Measurements from ENCODE around the gene C19orf53.

C19orf53 gene

GRCh38 chr19:13819238-13819637 is 45.0 kb downstream of the C19orf53 start:
- TF ChIP-seq REST (IDR thresholded peaks at IDR 0.05; ENCODE audit: insufficient read depth in 1 of 2, low read depth in 2 of 2, low read length in 2 of 2) (no peak), POLR2AphosphoS5 (IDR thresholded peaks at IDR 0.05; ENCODE audit: low read depth, low read length) (no peak), TAF1 (IDR thresholded peaks at IDR 0.05; ENCODE audit: borderline replicate concordance, insufficient read depth, low read length) (no peak), SIN3A (IDR thresholded peaks at IDR 0.05; ENCODE audit: borderline replicate concordance, insufficient read depth, low read length) (no peak), FOXP2 (optimal IDR thresholded peaks at IDR 0.05; ENCODE audit: borderline replicate concordance, extremely low read depth, extremely low read length, insufficient read depth) (no peak)

- TF ChIP-seq POLR2AphosphoS5 (IDR thresholded peaks at IDR 0.05; ENCODE audit: low read depth, low read length) (no peak), REST (IDR thresholded peaks at IDR 0.05; ENCODE audit: insufficient read depth in 1 of 2, low read depth in 2 of 2, low read length in 2 of 2) (no peak)
These were observed 47.0 kb downstream of the C19orf53 start for GRCh38 chr19:13821292-13821691.

GRCh38 chr19:13823256-13823655 is 49.0 kb downstream of the C19orf53 start:
- no peak for TF ChIP-seq FOXP2 (optimal IDR thresholded peaks at IDR 0.05; ENCODE audit: borderline replicate concordance, extremely low read depth, extremely low read length, insufficient read depth)
- TF ChIP-seq REST (IDR thresholded peaks at IDR 0.05; ENCODE audit: insufficient read depth in 1 of 2, low read depth in 2 of 2, low read length in 2 of 2) = no peak
- TF ChIP-seq TAF1 (IDR thresholded peaks at IDR 0.05; ENCODE audit: borderline replicate concordance, insufficient read depth, low read length) = no peak
- TF ChIP-seq POLR2AphosphoS5 (IDR thresholded peaks at IDR 0.05; ENCODE audit: low read depth, low read length) = no peak
- TF ChIP-seq SIN3A (IDR thresholded peaks at IDR 0.05; ENCODE audit: borderline replicate concordance, insufficient read depth, low read length) = no peak

- TF ChIP-seq SIN3A (IDR thresholded peaks at IDR 0.05; ENCODE audit: borderline replicate concordance, insufficient read depth, low read length) (no peak), TAF1 (IDR thresholded peaks at IDR 0.05; ENCODE audit: borderline replicate concordance, insufficient read depth, low read length) (no peak), POLR2AphosphoS5 (IDR thresholded peaks at IDR 0.05; ENCODE audit: low read depth, low read length) (no peak), REST (IDR thresholded peaks at IDR 0.05; ENCODE audit: insufficient read depth in 1 of 2, low read depth in 2 of 2, low read length in 2 of 2) (no peak), FOXP2 (optimal IDR thresholded peaks at IDR 0.05; ENCODE audit: borderline replicate concordance, extremely low read depth, extremely low read length, insufficient read depth) (no peak)
These were observed 49.6 kb downstream of the C19orf53 start for GRCh38 chr19:13823901-13824300.

GRCh38 chr19:13824703-13825102 is 50.4 kb downstream of the C19orf53 start:
- TF ChIP-seq TAF1 (IDR thresholded peaks at IDR 0.05; ENCODE audit: borderline replicate concordance, insufficient read depth, low read length) = no peak
- TF ChIP-seq REST (IDR thresholded peaks at IDR 0.05; ENCODE audit: insufficient read depth in 1 of 2, low read depth in 2 of 2, low read length in 2 of 2) = no peak
- TF ChIP-seq SIN3A (IDR thresholded peaks at IDR 0.05; ENCODE audit: borderline replicate concordance, insufficient read depth, low read length) = no peak
- no peak for TF ChIP-seq POLR2AphosphoS5 (IDR thresholded peaks at IDR 0.05; ENCODE audit: low read depth, low read length)
- no peak for TF ChIP-seq FOXP2 (optimal IDR thresholded peaks at IDR 0.05; ENCODE audit: borderline replicate concordance, extremely low read depth, extremely low read length, insufficient read depth)

Measured in PFSK-1 (cell line).